ENCODE results near the gene WDR48. TPM values are rescaled to one million over a fixed set of nuclear protein-coding genes. Genes with fewer than 3 reads are reported as not detected.

The WDR48 gene
- polyA plus RNA-seq, 1 donor (not counting 4 experiments of a cell fraction or from before 2014, with no cell fraction given): 29.7 TPM

GRCh38 chr3:39128951-39129350 is 77.1 kb downstream of the WDR48 start:
- no peak for TF ChIP-seq EZH2 (IDR thresholded peaks at IDR 0.05; ENCODE audit: low read length)
- TF ChIP-seq, protein P1, sequence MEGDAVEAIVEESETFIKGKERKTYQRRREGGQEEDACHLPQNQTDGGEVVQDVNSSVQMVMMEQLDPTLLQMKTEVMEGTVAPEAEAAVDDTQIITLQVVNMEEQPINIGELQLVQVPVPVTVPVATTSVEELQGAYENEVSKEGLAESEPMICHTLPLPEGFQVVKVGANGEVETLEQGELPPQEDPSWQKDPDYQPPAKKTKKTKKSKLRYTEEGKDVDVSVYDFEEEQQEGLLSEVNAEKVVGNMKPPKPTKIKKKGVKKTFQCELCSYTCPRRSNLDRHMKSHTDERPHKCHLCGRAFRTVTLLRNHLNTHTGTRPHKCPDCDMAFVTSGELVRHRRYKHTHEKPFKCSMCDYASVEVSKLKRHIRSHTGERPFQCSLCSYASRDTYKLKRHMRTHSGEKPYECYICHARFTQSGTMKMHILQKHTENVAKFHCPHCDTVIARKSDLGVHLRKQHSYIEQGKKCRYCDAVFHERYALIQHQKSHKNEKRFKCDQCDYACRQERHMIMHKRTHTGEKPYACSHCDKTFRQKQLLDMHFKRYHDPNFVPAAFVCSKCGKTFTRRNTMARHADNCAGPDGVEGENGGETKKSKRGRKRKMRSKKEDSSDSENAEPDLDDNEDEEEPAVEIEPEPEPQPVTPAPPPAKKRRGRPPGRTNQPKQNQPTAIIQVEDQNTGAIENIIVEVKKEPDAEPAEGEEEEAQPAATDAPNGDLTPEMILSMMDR (optimal IDR thresholded peaks at IDR 0.05 in 1 of 3, IDR thresholded peaks at IDR 0.05 in 1 of 3, conservative IDR thresholded peaks at IDR 0.05 in 1 of 3; ENCODE audit: extremely low read depth in 1 of 3, insufficient read depth in 2 of 3, low read length in 3 of 3): no peak
- H4K20me1 ChIP-seq (ENCODE audit: control insufficient read depth, extremely low read depth, insufficient read depth, low read length): no peaks in the 10 kb centered on the region
- FAIRE-seq: no peak

DNA sequence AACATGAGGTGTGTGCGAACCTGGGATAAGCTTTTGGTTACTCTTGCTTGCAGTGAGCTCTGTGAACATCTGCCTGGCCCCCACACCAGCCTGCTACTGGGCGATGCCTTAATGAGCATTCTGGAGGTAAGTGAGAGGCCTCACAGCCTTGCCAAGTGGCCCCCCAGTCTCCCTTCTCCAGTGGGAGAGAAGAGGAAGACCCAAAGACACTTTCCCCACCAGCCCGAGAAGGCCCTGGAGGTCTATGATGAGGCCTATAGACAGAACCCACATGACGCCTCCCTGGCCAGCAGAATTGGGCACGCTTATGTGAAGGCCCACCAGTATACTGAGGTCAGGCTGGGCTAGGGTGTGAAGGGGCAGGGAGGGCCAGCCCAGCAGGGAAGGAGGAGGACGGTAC is 78.2 kb downstream of the WDR48 start:
- Histone ChIP-seq H2AFZ (ENCODE audit: control insufficient read depth, low read length) (no peak overlapping the region), H3K36me3 (ENCODE audit: control insufficient read depth in 2 of 2, extremely low read depth in 1 of 2, insufficient read depth in 2 of 2, low read length in 2 of 2) (no peaks in the 10 kb centered on the region), H3K9ac (ENCODE audit: control insufficient read depth, extremely low read depth, insufficient read depth, low read length) (no peak overlapping the region), H3K9me1 (ENCODE audit: control insufficient read depth, extremely low read depth, insufficient read depth, low read length) (no peaks in the 10 kb centered on the region), H3K27ac (ENCODE audit: control insufficient read depth, insufficient read depth, low read length) (no peak overlapping the region), H3K4me3 (ENCODE audit: control insufficient read depth in 2 of 3, extremely low read depth in 1 of 3, insufficient read depth in 2 of 3, low read depth in 1 of 3, low read length in 3 of 3) (no peak overlapping the region), H3K9me3 (ENCODE audit: control insufficient read depth, low read depth, low read length) (no peaks in the 10 kb centered on the region), H3K79me2 (ENCODE audit: control insufficient read depth, insufficient read depth, low read length) (no peaks in the 10 kb centered on the region), H4K20me1 (ENCODE audit: control insufficient read depth, extremely low read depth, insufficient read depth, low read length) (no peaks in the 10 kb centered on the region), H3K27me3 (ENCODE audit: control insufficient read depth, extremely low read depth, insufficient read depth, low read length) (no peaks in the 10 kb centered on the region), H3K4me1 (ENCODE audit: control insufficient read depth, extremely low read depth, insufficient read depth, low read length) (peaks cover 27% of the 10 kb centered on the region), H3K4me2 (ENCODE audit: control insufficient read depth, extremely low read depth, insufficient read depth, low read depth, low read length) (no peak overlapping the region)
- TF ChIP-seq, protein P1 (optimal IDR thresholded peaks at IDR 0.05 in 1 of 3, IDR thresholded peaks at IDR 0.05 in 1 of 3, conservative IDR thresholded peaks at IDR 0.05 in 1 of 3; ENCODE audit: extremely low read depth in 1 of 3, insufficient read depth in 2 of 3, low read length in 3 of 3): no peak
- no peak for TF ChIP-seq EZH2 (IDR thresholded peaks at IDR 0.05; ENCODE audit: low read length)
- FAIRE-seq (no peak), DNase-seq (ENCODE audit: low read depth, low spot score) (no peak)
- dilution Hi-C loops (cut with MboI; ENCODE audit: extremely low pct_ligation_motif_present, low sequenced_read_pairs): no loop called here

More at GRCh38 chr3:39128951-39129350, 77.1 kb downstream of the WDR48 start:
- DNase-seq (ENCODE audit: low read depth, low spot score): no peak
- Histone ChIP-seq H3K36me3 (ENCODE audit: control insufficient read depth in 2 of 2, extremely low read depth in 1 of 2, insufficient read depth in 2 of 2, low read length in 2 of 2) (no peaks in the 10 kb centered on the region), H3K27ac (ENCODE audit: control insufficient read depth, insufficient read depth, low read length) (no peak overlapping the region), H3K4me3 (ENCODE audit: control insufficient read depth in 2 of 3, extremely low read depth in 1 of 3, insufficient read depth in 2 of 3, low read depth in 1 of 3, low read length in 3 of 3) (no peak overlapping the region), H3K4me2 (ENCODE audit: control insufficient read depth, extremely low read depth, insufficient read depth, low read depth, low read length) (no peak overlapping the region), H3K9me3 (ENCODE audit: control insufficient read depth, low read depth, low read length) (no peaks in the 10 kb centered on the region), H3K79me2 (ENCODE audit: control insufficient read depth, insufficient read depth, low read length) (no peaks in the 10 kb centered on the region), H3K27me3 (ENCODE audit: control insufficient read depth, extremely low read depth, insufficient read depth, low read length) (no peaks in the 10 kb centered on the region), H2AFZ (ENCODE audit: control insufficient read depth, low read length) (no peak overlapping the region), H3K9me1 (ENCODE audit: control insufficient read depth, extremely low read depth, insufficient read depth, low read length) (no peaks in the 10 kb centered on the region), H3K4me1 (ENCODE audit: control insufficient read depth, extremely low read depth, insufficient read depth, low read length) (peaks cover 27% of the 10 kb centered on the region), H3K9ac (ENCODE audit: control insufficient read depth, extremely low read depth, insufficient read depth, low read length) (no peak overlapping the region)
- dilution Hi-C loops (cut with MboI; ENCODE audit: extremely low pct_ligation_motif_present, low sequenced_read_pairs): no loop called here
